CD4-positive, alpha-beta T cell treated with Interleukin-21 for 1 hour (primary cell): ENCODE results near the gene KCNIP1.
A peak's percentile ranks its signal among the peaks of the same experiment; 100 is the strongest.

ENCODE experiments used
- DNase-seq: peaks from one replicate; pipeline ENCODE4 v3.0.0-alpha.2; 2020

Gene KCNIP1

GRCh38 chr5:170503990-170504596 lies at the start of gene KCNIP1:
Gene KCNIP1, plus strand, starts transcription at chr5:170504020.
- no peak for DNase-seq

- no peak for DNase-seq
Observed at GRCh38 chr5:170463426-170463825, 40.4 kb upstream of the KCNIP1 start.

- no peak for DNase-seq
Observed at GRCh38 chr5:170464280-170465127, 39.3 kb upstream of the KCNIP1 start.

GRCh38 chr5:170466553-170466952 lies 37.3 kb upstream of the KCNIP1 start:
- no peak for DNase-seq

- peak; percentile 3 for DNase-seq
Observed at GRCh38 chr5:170466988-170467707, 36.7 kb upstream of the KCNIP1 start.

GRCh38 chr5:170468633-170469285 lies 35.1 kb upstream of the KCNIP1 start:
- DNase-seq: no peak

GRCh38 chr5:170469414-170469813 lies 34.4 kb upstream of the KCNIP1 start:
- DNase-seq: no peak

GRCh38 chr5:170470275-170470674 lies 33.5 kb upstream of the KCNIP1 start:
- DNase-seq: no peak

GRCh38 chr5:170470808-170471404 lies 32.9 kb upstream of the KCNIP1 start:
- no peak for DNase-seq

- DNase-seq: no peak
Observed at GRCh38 chr5:170471551-170472178, 32.2 kb upstream of the KCNIP1 start.

GRCh38 chr5:170473642-170474041 lies 30.2 kb upstream of the KCNIP1 start:
- DNase-seq: no peak

GRCh38 chr5:170474489-170475274 lies 29.1 kb upstream of the KCNIP1 start:
- no peak for DNase-seq

- DNase-seq: no peak
Observed at GRCh38 chr5:170475294-170476000, 28.4 kb upstream of the KCNIP1 start.

GRCh38 chr5:170476704-170477103 lies 27.1 kb upstream of the KCNIP1 start:
- DNase-seq: no peak

- no peak for DNase-seq
Observed at GRCh38 chr5:170477906-170478305, 25.9 kb upstream of the KCNIP1 start.

- no peak for DNase-seq
Observed at GRCh38 chr5:170478306-170478705, 25.5 kb upstream of the KCNIP1 start.

- no peak for DNase-seq
Observed at GRCh38 chr5:170479484-170479883, 24.3 kb upstream of the KCNIP1 start.

GRCh38 chr5:170480260-170480659 lies 23.6 kb upstream of the KCNIP1 start:
- no peak for DNase-seq

GRCh38 chr5:170481849-170482248 lies 22.0 kb upstream of the KCNIP1 start:
- no peak for DNase-seq

GRCh38 chr5:170482511-170482910 lies 21.3 kb upstream of the KCNIP1 start:
- DNase-seq: no peak
